ENCODE results near the gene SLC15A3.
A peak's percentile ranks its signal among the peaks of the same experiment; 100 is the strongest.

The SLC15A3 gene

GRCh38 chr11:60926500-60926899 is 25.5 kb downstream of the SLC15A3 start:
- no peak for TF ChIP-seq CTCF (IDR thresholded peaks at IDR 0.05; ENCODE audit: low read depth, low read length)
- H3K4me3 ChIP-seq (ENCODE audit: low read depth, low read length): no peak overlapping the region
- no peaks in the 10 kb centered on the region for H3K9me3 ChIP-seq (ENCODE audit: severe bottlenecking)
- H3K27me3 ChIP-seq (ENCODE audit: insufficient read depth, low read depth, severe bottlenecking): no peaks in the 10 kb centered on the region
- H3K27ac ChIP-seq: no peak overlapping the region
- DNase-seq: no peak
- H3K36me3 ChIP-seq: peaks cover 61% of the 10 kb centered on the region

GRCh38 chr11:60925868-60926267 is 26.1 kb downstream of the SLC15A3 start:
- Histone ChIP-seq H3K27me3 (ENCODE audit: insufficient read depth, low read depth, severe bottlenecking) (no peaks in the 10 kb centered on the region), H3K9me3 (ENCODE audit: severe bottlenecking) (no peaks in the 10 kb centered on the region), H3K36me3 (peaks cover 61% of the 10 kb centered on the region), H3K27ac (no peak overlapping the region), H3K4me3 (ENCODE audit: low read depth, low read length) (no peak overlapping the region)
- DNase-seq: no peak
- TF ChIP-seq CTCF (IDR thresholded peaks at IDR 0.05; ENCODE audit: low read depth, low read length): no peak

GRCh38 chr11:60924906-60925853 is 26.8 kb downstream of the SLC15A3 start:
- no peak for TF ChIP-seq CTCF (IDR thresholded peaks at IDR 0.05; ENCODE audit: low read depth, low read length)
- H3K4me3 ChIP-seq (ENCODE audit: low read depth, low read length): peak overlapping the region; percentile 84
- DNase-seq: no peak
- peaks cover 61% of the 10 kb centered on the region for H3K36me3 ChIP-seq
- H3K9me3 ChIP-seq (ENCODE audit: severe bottlenecking): no peaks in the 10 kb centered on the region
- peak overlapping the region; percentile 76 for H3K27ac ChIP-seq
- H3K27me3 ChIP-seq (ENCODE audit: insufficient read depth, low read depth, severe bottlenecking): no peaks in the 10 kb centered on the region

- peak within 1 kb of the TSS; percentile 76 for H3K27ac ChIP-seq
- DNase-seq: peak; percentile 90
- H3K27me3 ChIP-seq (ENCODE audit: insufficient read depth, low read depth, severe bottlenecking): no peaks in the 10 kb centered on the region
- no peak for TF ChIP-seq CTCF (IDR thresholded peaks at IDR 0.05; ENCODE audit: low read depth, low read length)
- H3K4me3 ChIP-seq (ENCODE audit: low read depth, low read length): peak within 1 kb of the TSS; percentile 84
- no peaks in the 10 kb centered on the region for H3K9me3 ChIP-seq (ENCODE audit: severe bottlenecking)
- peaks cover 61% of the 10 kb centered on the region for H3K36me3 ChIP-seq
Measured at GRCh38 chr11:60924110-60924905, 27.7 kb downstream of the SLC15A3 start, which contains the start of gene TMEM132A. TMEM132A (plus strand) TSS chr11:60924460; CDS start chr11:60924634, 174 bp downstream.

- Histone ChIP-seq H3K27me3 (ENCODE audit: insufficient read depth, low read depth, severe bottlenecking) (no peaks in the 10 kb centered on the region), H3K27ac (0 out of 2 replicates have a peak overlapping the region, but pooled peaks have one; percentile 21), H3K4me3 (ENCODE audit: low read depth, low read length) (peak overlapping the region; percentile 84), H3K36me3 (peaks cover 56% of the 10 kb centered on the region), H3K9me3 (ENCODE audit: severe bottlenecking) (no peaks in the 10 kb centered on the region)
- TF ChIP-seq CTCF (IDR thresholded peaks at IDR 0.05; ENCODE audit: low read depth, low read length): no peak
- DNase-seq: no peak
Measured at GRCh38 chr11:60923800-60924109, 28.2 kb downstream of the SLC15A3 start.

Measured in WERI-Rb-1 (cell line).